HG02588 (cell line): ENCODE results near the gene ASH1L.
A peak's percentile ranks its signal among the peaks of the same experiment; 100 is the strongest.
"Not testable (repeated sequence)": the region's sequence is repeated elsewhere in the genome, so short reads cannot be mapped to it uniquely, and the experiment has no call there.

Experiments
- ATAC-seq: cut with Tn5 transposase; IDR thresholded peaks from one replicate; pipeline ENCODE4 v1.9.1; 2021; ENCODE audit warnings: mild to moderate bottlenecking, moderate library complexity; ENCODE audit not compliant: unreplicated experiment

Gene ASH1L

DNA sequence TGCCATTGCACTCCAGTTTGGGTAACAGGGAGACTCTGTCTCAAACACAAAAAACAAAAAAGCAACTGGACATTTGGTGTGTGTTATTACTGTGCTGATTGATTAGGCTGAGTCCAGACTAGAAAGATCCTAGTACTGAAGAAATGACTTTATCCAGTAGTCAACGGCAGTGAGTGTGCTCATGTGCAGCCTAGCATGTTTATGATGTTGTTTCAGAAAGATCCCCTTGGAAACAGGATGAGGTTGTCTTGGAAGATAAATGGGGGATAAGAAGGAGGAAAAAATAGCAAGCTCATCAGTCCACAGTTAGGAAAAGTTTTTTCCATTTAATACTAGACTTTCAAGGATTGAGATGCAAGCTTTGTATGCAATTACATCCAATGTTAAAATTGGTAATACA, 227.6 kb downstream of the ASH1L start:
- no peak for ATAC-seq

DNA sequence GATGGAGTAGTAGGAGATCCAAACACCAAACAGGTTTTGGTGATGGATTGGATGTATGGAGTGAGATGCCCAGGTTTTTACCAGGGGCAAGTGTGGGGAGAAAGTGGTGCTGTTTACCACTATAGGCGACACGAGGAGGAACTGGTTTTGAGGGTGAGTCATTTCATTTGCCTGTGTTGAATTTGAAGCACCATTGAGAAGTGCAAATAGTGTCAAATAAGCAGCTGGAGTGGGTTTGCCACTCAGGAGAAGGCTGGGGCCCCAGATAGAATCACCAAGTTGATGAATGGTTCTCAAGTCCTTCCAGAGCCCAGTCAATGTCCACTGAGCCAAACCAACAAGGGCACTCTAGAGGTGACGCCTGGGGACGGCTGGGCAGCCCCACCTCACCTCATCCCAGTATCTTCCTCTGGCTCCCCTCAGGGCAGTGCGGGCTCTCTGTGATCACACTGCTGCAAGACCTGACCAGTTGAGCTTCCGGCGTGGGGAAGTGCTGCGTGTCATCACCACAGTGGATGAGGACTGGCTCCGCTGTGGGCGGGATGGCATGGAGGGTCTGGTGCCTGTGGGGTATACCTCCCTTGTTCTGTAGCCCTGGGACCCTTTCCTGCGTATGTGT, 232.5 kb downstream of the ASH1L start:
- no peak for ATAC-seq

- not testable (repeated sequence) for ATAC-seq
These were observed 233.7 kb downstream of the ASH1L start for GRCh38 chr1:155328856-155329255.

DNA sequence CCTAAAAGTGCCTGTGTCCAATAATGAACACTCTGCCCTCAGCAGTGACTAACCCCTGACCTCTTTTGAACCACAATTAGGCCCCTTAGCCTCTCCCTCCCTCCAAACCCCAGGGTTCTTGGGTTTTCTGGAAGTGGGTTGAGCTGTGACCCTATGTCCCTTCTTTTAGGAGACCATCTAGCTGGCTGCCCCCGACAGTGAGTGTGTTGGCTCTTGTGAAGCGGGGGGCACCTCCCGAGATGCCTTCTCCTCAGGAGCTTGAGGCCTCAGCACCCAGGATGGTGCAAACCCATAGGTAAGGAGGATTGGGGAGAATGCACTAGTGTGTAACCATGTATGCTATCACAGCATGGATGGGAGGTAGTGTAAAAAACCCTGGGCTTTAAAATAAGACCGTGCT, 234.6 kb downstream of the ASH1L start:
- no peak for ATAC-seq

DNA sequence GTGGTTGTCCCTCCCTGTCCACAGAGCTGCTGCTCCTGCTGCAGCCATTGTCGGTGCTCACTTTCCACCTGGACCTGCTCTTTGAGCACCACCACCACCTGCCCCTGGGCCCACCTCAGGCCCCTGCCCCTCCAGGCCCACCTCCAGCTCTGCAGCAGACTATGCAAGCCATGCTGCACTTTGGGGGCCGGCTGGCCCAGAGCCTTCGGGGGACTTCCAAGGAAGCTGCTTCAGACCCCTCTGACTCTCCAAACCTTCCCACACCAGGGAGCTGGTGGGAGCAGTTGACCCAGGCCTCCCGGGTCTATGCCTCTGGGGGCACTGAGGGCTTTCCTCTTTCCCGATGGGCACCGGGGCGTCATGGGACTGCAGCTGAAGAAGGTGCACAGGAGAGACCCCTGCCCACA, 236.0 kb downstream of the ASH1L start:
- ATAC-seq: no peak

DNA sequence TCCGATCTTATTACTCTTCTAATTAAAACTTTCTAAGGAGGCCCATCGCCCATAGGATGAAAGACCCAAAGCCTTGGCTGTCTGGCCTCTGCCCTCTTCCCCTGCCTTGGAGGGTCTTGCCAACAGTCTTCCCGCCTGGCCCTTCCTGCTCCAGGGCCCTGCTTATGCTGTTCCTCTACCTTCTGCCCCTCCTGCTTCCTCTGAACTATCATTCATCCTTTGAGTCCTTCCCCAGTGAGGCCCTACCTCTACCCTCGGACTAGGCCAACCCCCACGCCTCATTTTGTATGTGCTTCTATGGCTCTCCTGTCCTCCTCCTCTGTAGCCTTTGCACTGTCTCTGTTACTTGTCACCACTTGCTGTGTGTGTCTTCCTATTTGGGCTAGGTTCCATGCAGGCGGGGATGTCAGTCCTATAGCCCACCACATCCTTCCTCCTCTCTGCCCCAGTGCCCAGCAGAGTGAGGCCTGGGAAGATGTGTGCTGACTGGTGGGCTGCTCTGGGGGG, 236.5 kb downstream of the ASH1L start:
- ATAC-seq: no peak

- ATAC-seq: no peak
These were observed 237.1 kb downstream of the ASH1L start for GRCh38 chr1:155325603-155325893.

DNA sequence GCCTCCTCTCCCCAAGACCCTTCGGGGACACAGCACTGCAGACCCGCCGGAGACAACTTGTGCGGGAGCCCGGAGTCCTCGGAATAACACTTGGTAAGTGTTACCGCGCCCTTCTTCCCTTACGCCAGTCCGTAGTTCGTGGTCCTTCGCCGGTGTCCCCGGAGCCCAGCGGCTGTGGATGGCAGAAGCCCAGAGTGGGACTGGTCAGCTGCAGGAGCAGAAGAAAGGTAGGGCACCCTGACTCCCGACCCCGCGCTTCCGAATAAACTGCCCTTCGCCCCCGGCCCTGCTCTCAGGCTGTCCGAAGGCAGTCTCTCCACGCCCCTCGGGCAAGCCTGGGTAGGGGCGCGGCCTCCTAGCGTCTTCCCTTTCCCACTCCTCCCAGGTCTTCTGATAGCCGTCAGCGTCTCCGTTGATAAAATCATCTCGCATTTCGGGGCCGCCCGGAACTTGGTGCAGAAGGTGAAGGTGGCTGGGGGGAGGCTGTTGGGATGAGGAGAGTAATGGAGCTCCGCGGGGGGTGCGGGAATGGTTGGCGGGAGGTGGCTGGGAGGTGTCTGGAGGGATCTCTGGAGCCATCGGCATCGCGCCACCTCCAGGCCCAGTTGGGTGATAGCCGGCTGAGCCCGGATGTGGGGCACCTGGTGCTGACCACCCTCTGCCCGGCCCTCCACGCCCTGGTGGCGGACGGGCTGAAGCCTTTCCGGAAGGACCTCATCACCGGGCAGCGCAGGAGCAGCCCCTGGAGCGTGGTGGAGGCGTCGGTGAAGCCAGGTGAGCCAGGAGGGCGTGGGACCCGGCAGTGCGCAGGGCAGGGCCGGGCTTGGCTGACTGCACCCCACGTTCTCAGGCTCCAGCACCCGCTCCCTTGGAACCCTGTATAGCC, 237.6 kb downstream of the ASH1L start:
- ATAC-seq: no peak

DNA sequence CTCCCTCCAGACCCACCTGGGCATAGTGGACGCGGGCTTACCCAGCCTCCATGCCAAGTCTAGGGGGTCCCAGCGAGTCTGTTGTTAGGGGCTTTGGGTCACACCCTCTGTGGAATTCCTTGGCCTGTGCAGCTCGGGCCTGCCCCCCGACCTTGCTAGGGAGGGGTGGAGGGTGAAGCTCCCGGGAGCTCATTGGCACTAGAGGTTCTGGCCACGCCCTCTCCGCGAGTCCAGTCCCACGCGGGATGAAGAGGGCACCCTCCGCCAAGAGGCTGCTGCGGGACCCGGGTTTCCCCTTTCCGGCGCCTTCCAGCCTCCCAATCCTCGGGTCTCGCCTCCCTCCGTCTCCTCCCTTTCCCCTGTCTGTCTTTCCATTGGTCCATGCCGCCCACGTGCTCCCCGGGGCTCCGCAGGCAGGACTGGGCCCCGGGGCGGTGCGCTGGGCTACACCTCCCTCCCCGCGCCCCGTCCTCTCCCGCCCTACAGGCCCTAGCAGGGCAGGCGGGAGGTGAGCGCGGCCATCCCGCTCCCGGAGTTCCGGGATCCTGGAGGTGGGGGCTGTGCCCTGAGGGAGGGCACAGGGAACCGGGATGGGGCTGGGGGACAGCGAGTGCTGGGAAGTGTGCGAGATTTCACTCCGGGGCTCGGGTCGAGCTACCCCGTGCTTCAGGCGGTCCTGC, 238.4 kb downstream of the ASH1L start:
- ATAC-seq: peak; percentile 58

DNA sequence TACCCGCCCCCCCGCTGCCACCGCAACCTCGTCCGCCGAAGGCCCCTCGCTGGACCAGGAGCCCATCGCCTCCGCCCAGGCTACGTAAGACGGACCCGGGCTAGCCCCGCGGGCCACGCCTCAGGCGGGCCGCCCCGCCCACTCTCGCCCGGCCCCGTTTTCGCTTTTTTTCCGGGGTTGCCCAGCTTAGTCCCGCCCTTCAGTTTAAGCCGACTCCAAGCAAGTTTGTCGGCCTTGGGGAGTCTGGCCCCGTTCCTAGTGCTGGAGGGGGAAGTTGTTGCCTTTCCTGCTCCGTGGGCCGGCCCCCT, 238.9 kb downstream of the ASH1L start:
- ATAC-seq: peak; percentile 40

DNA sequence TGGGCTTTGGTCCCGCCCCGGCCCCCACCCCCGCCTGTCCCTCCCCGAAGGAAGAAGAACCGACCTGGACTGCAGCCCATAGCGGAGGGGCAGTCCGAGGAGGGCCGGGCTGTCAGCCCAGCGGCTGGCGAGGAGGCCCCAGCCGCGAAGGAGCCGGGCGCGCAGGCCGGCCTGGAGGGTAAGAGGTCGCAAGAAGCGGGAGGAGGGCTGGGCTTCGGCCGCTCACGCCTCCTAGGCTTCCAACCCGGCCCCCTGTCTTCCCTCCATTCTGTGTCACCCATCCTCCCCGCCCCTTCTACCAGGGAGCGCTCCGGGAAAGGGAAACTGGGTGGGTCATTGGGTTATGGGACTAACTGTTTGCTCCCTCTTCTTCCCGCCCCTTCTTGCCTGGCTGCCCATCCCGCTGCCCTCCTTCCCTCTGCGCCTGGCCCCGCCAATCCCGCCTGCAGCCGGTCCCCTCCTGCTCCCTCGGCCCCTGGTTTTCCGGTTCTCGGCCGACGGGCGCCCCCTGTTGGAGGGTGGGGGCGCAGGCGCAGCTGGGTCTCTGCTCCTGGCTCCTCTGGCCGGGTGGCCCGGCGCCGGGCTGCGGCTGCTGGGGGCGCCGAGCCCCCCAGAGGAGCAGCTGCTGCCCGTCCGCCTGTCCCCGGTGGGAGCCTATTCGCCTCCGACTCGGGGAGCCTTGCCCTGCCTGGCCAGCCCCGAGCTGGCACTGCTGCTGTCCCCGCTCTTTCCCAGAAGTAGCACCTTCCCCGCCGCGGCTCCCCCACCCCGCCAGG, 239.5 kb downstream of the ASH1L start:
- ATAC-seq: peak; percentile 53

GRCh38 chr1:155322571-155322952, 240.0 kb downstream of the ASH1L start:
- ATAC-seq: no peak

GRCh38 chr1:155321639-155322503, 240.7 kb downstream of the ASH1L start:
- ATAC-seq: no peak

DNA sequence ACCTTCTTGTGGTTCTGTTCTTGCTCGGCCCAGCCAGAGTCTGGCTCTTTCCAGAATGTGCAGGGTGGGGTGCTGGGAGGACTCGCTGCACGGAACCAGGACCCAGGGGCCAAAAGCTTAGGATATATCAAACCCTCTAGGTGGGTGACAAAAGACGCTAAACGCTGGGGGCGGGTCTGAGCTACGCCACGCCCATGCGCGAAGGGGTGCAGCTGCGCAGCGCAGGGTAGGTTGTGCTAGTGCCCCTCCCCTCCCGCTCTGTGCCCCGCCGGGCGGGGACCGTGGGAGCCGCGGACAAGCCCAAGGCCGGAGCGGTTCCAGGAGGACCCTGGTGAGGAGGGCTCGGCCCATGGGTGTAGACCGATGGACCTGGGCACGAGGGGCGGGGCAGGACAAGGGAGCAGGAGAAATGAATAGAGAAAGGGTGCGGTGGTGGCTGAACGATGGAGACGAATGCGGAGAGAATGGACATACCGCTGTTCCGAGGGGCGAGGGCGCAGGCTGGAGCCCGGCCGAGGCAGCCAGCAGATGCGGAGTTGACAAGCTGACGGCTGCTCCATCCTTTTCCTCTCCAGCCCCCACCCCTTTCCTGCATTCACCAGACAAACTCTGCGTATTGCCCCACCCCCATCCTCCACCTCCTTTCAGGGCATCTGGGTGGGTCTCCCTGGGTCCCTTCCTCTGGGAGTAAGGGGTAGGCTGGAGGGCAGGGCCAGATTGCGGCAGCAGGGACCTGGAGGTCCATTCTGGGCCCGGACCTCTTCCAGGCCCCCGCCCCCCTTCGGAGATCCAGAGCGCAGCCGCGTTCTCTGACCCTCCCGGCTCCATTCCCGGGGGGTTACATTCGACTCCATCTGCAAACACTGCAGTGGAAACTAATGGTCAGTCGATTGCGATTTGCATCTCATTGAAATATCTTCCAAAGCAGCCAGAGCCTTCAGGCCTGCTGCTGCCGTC, 241.7 kb downstream of the ASH1L start, which contains the start of gene RUSC1:
TSS of gene RUSC1 (plus strand) at position 234 of the 957 bp plus-strand sequence. CDS start 880 bp downstream, outside the sequence.
- ATAC-seq: no peak

DNA sequence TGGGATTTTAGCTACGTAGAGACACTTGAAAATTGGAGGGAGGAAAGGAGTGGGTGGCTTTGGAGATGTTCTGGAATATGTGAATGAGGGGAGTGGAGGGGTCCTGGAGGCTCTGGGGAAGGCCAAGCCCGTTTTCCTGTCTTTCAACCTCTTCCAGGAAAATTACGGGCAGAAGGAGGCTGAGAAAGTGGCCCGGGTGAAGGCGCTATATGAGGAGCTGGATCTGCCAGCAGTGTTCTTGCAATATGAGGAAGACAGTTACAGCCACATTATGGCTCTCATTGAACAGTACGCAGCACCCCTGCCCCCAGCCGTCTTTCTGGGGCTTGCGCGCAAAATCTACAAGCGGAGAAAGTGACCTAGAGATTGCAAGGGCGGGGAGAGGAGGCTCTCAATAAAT, 242.4 kb downstream of the ASH1L start:
- ATAC-seq: no peak

DNA sequence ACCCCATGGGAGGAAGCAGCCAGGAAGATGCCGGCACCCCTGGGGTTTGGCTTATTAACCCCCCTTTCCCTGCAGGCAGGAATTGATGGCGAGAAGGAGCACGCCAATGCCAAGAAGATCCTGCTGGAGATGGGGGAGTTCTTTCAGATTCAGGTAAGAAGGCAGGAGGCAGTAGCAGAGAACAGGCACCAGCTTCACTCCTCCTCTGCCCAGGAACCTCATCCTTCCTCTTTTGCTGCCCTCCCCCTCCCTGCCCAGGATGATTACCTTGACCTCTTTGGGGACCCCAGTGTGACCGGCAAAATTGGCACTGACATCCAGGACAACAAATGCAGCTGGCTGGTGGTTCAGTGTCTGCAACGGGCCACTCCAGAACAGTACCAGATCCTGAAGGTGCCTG, 243.1 kb downstream of the ASH1L start:
- ATAC-seq: no peak

DNA sequence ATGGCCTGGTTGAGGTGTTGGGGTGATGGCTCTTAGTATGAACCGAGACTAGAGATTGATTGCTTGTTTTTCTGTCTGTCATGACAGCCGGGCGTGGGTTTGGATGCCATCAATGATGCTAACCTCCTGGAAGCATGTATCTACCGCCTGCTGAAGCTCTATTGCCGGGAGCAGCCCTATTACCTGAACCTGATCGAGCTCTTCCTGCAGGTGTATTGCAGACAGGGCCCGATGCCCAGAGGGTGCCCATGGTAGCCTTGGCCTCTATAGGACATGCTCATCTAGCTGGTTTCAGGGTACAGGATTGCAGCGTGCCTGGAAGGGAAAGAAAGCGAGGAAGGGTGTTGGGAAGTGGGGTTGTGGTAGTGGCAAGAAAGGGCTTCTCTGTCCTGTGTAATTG, 244.5 kb downstream of the ASH1L start:
- no peak for ATAC-seq

GRCh38 chr1:155316922-155317321, 245.7 kb downstream of the ASH1L start:
- ATAC-seq: no peak

DNA sequence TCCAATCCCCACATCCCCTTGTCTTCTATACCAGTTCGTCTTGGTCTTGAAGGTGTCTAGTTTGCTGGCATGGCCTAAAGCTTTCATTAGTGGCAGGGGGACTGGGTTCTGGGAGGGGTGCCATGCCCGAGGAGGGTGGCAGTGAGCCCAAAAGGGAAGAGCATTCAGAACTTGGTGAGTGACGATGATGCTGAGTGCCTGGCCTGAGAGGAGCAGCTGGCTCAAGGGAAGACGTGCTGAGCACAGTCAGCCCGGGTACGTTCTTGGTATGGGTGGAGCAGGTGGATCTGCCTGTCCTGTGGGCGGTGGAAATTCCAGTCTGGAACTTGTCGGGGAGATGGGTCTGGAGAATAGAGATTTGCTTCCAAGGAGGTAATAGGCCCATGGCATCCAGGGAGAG, 249.3 kb downstream of the ASH1L start:
- ATAC-seq: no peak
